IMR-90 (cell line): ENCODE results near the gene COX19. TPM values are rescaled to one million over a fixed set of nuclear protein-coding genes. Genes with fewer than 3 reads are reported as not detected.

Experiments used
- ATAC-seq: fragments of 200-7000 bp; cut with Tn5 transposase; 2 replicates; pipeline ENCODE4 v1.9.1; 2020; ENCODE audit warnings: low read depth, mild to moderate bottlenecking, moderate library complexity
- BruUV-seq: library from RNA; stranded (reverse); fragments of 400-500 nt; replicated peaks from 2 replicates; lab custom pipeline; 2021; lab: Mats Ljungman, UMichigan
- CTCF ChIA-PET: fragments of 300-600 bp; formaldehyde crosslinking; extraction: SDS; loops from one replicate; lab custom pipeline; 2021; ENCODE audit warnings: antibody characterized with exemption; lab: Yijun Ruan, JAX
- POLR2A ChIA-PET: fragments of 300-600 bp; sonication (Branson Sonifier 250); formaldehyde crosslinking; loops from one replicate; lab custom pipeline; 2022; ENCODE audit warnings: antibody characterized with exemption; ENCODE audit not compliant: unreplicated experiment; lab: Charles Lee
- DNase-seq: peaks from one replicate; pipeline ENCODE4 v3.0.0; 2013
- H2AFZ ChIP-seq: replicated peaks from 2 replicates; pipeline ENCODE3; 2013; ENCODE audit warnings: low read length, mild to moderate bottlenecking; ENCODE audit not compliant: poor library complexity
- H2AK5ac ChIP-seq: 2 replicates; pipeline ENCODE4 v1.6.1; 2013; ENCODE audit warnings: low read depth, low read length, inconsistent platforms
- H2AK9ac ChIP-seq: replicated peaks from 2 replicates; pipeline ENCODE3; 2013; ENCODE audit warnings: mild to moderate bottlenecking, low read depth, low read length, moderate library complexity; ENCODE audit not compliant: poor library complexity
- H2BK120ac ChIP-seq: 2 replicates; pipeline ENCODE4 v1.6.1; 2013; ENCODE audit warnings: low read depth, low read length, inconsistent platforms
- H2BK15ac ChIP-seq: 3 replicates; pipeline ENCODE4 v1.6.1; 2013; ENCODE audit warnings: low read depth, low read length, inconsistent platforms
- H2BK20ac ChIP-seq: 2 replicates; pipeline ENCODE4 v1.6.1; 2013; ENCODE audit warnings: low read depth, mild to moderate bottlenecking, inconsistent platforms, low read length, moderate library complexity
- H2BK5ac ChIP-seq: 2 replicates; pipeline ENCODE4 v1.6.1; 2013; ENCODE audit warnings: mild to moderate bottlenecking, low read depth, low read length, inconsistent platforms; ENCODE audit not compliant: poor library complexity, severe bottlenecking
- H3K14ac ChIP-seq: replicated peaks from 2 replicates; pipeline ENCODE4 v1.6.1; 2013; ENCODE audit warnings: low read depth, low read length, inconsistent platforms
- H3K18ac ChIP-seq: 2 replicates; pipeline ENCODE4 v1.6.1; 2013; ENCODE audit warnings: low read depth, low read length, control low read depth
- H3K23ac ChIP-seq: 2 replicates; pipeline ENCODE4 v1.6.1; 2013; ENCODE audit warnings: low read depth, low read length, inconsistent platforms
- H3K27ac ChIP-seq: 2 replicates; pipeline ENCODE4 v1.5.1; 2013; ENCODE audit warnings: mild to moderate bottlenecking, control low read depth, low read length; ENCODE audit not compliant: insufficient read depth
- H3K27me3 ChIP-seq: 2 replicates; pipeline ENCODE4 v1.6.1; 2013; ENCODE audit warnings: low read length; ENCODE audit not compliant: control insufficient read depth, insufficient read depth
- H3K36me3 ChIP-seq: 2 replicates; pipeline ENCODE4 v1.6.1; 2013; ENCODE audit warnings: low read length, mixed read lengths; ENCODE audit not compliant: control insufficient read depth, insufficient read depth
- H3K4ac ChIP-seq: 2 replicates; pipeline ENCODE4 v1.6.1; 2013; ENCODE audit warnings: low read depth, low read length, inconsistent platforms
- H3K4me1 ChIP-seq: 2 replicates; pipeline ENCODE4 v1.6.1; 2013; ENCODE audit warnings: low read length, mixed read lengths; ENCODE audit not compliant: control insufficient read depth, insufficient read depth
- H3K4me2 ChIP-seq: 2 replicates; pipeline ENCODE4 v1.6.1; 2013; ENCODE audit warnings: low read depth, mild to moderate bottlenecking, control low read depth, low read length, moderate library complexity
- H3K4me3 ChIP-seq: 2 replicates; pipeline ENCODE4 v1.5.1; 2013; ENCODE audit warnings: low read depth, mild to moderate bottlenecking, control low read depth, low read length, moderate library complexity; ENCODE audit not compliant: insufficient read depth
- H3K56ac ChIP-seq: 2 replicates; pipeline ENCODE4 v1.6.1; 2013; ENCODE audit warnings: low read length, inconsistent platforms; ENCODE audit not compliant: insufficient read depth; ENCODE audit errors: extremely low read depth
- H3K79me1 ChIP-seq, 2 experiments: 2 replicates each; pipeline ENCODE4 v1.6.1; 2013; ENCODE audit warnings: low read length in 2 of 2, inconsistent platforms in 1 of 2, low read depth in 1 of 2
- H3K9ac ChIP-seq: 2 replicates; pipeline ENCODE4 v1.6.1; 2013; ENCODE audit warnings: low read depth, low read length, control low read depth
- H3K9me1 ChIP-seq: 2 replicates; pipeline ENCODE4 v1.6.1; 2013; ENCODE audit warnings: low read length, inconsistent platforms; ENCODE audit not compliant: insufficient read depth
- H3K9me3 ChIP-seq: 2 replicates; pipeline ENCODE4 v1.6.1; 2013; ENCODE audit warnings: low read length; ENCODE audit not compliant: control insufficient read depth, insufficient read depth
- H4K20me1 ChIP-seq: 2 replicates; pipeline ENCODE4 v1.6.1; 2013; ENCODE audit warnings: low read length, inconsistent platforms; ENCODE audit not compliant: insufficient read depth
- H4K5ac ChIP-seq: 2 replicates; pipeline ENCODE4 v1.6.1; 2013; ENCODE audit warnings: mild to moderate bottlenecking, low read depth, low read length, control low read depth
- H4K8ac ChIP-seq, 2 experiments: 2 replicates each; pipeline ENCODE4 v1.6.1; 2013; ENCODE audit warnings: low read depth in 2 of 2, low read length in 2 of 2, control low read depth in 1 of 2, inconsistent platforms in 1 of 2
- H4K91ac ChIP-seq: 2 replicates; pipeline ENCODE4 v1.6.1; 2013; ENCODE audit warnings: low read depth, low read length, inconsistent platforms; ENCODE audit not compliant: insufficient read depth
- BHLHE40 ChIP-seq: fragments of 150-350 bp; IDR thresholded peaks from 2 replicates; pipeline ENCODE4 v1.6.1; 2016; ENCODE audit warnings: mild to moderate bottlenecking, low read depth, low read length
- CEBPB ChIP-seq: IDR thresholded peaks from 2 replicates; pipeline ENCODE4 v1.6.1; 2012; ENCODE audit warnings: low read depth, low read length, improper control_type of control experiment
- FOS ChIP-seq: fragments of 150-350 bp; IDR thresholded peaks from 2 replicates; pipeline ENCODE4 v1.6.1; 2016; ENCODE audit warnings: low read depth, low read length
- MAFK ChIP-seq: IDR thresholded peaks from 2 replicates; pipeline ENCODE4 v1.6.1; 2012; ENCODE audit warnings: low read depth, low read length, improper control_type of control experiment
- MAZ ChIP-seq: IDR thresholded peaks from 2 replicates; pipeline ENCODE4 v1.6.1; 2012; ENCODE audit warnings: low read depth, mild to moderate bottlenecking, low read length, improper control_type of control experiment, moderate library complexity, borderline replicate concordance
- POLR2A ChIP-seq: IDR thresholded peaks from 2 replicates; pipeline ENCODE4 v1.6.1; 2012; ENCODE audit warnings: mild to moderate bottlenecking, low read depth, low read length
- RAD21 ChIP-seq: IDR thresholded peaks from 2 replicates; pipeline ENCODE4 v1.6.1; 2012; ENCODE audit warnings: low read length, improper control_type of control experiment
- RCOR1 ChIP-seq: IDR thresholded peaks from 2 replicates; pipeline ENCODE4 v1.6.1; 2012; ENCODE audit warnings: mild to moderate bottlenecking, low read length, improper control_type of control experiment; ENCODE audit not compliant: insufficient replicate concordance
- WGBS, 2 experiments: methylation state at CpG; one replicate each; pipeline versions ENCODE4 v1.1.5 to v1.1.7; 2013; ENCODE audit warnings: missing lambda C conversion rate in 2 of 2; ENCODE audit not compliant: insufficient read length in 1 of 2; ENCODE audit errors: extremely low coverage in 2 of 2; 5-methylcytosine and 5-hydroxymethylcytosine counted together
- dilution Hi-C: fragments of 300-500 bp; cut with HindIII; formaldehyde crosslinking; loops from one replicate; pipeline ENCODE4 v1.14.3; 2018; ENCODE audit warnings: low sequenced_read_pairs; ENCODE audit not compliant: unreplicated experiment
- in situ Hi-C: fragments of 300-500 bp; cut with MboI; formaldehyde crosslinking; loops from 3 replicates; pipeline ENCODE4 v1.14.3; 2019; ENCODE audit warnings: low sequenced_read_pairs, inconsistent platforms, mixed read lengths
- intact Hi-C: fragments of 100-400 bp; cut with micrococcal nuclease; formaldehyde crosslinking; loops from 2 replicates; pipeline ENCODE4 v1.10.0; 2022
- polyA plus RNA-seq, 3 experiments: library from polyadenylated mRNA; depleted of rRNA; stranded (reverse); fragments of >200 nt; gene quantifications; 2 replicates each; pipeline ENCODE4 v1.2.3, GENCODE V29; 2012; ENCODE audit warnings: low replicate concordance in 1 of 3
- total RNA-seq: library from RNA; depleted of rRNA; stranded (reverse); fragments of >200 nt; gene quantifications from 2 replicates; pipeline ENCODE4 v1.2.3, GENCODE V29; 2012

Gene COX19
- total and polyA plus RNA-seq, 2 of the 4 experiments (the other 2 are of a cell fraction): 3.9 to 7.3 TPM

GRCh38 chr7:969403-969802 lies 5.9 kb downstream of the COX19 start:
- H3K27me3 ChIP-seq: no peaks in the 10 kb centered on the region
- H2AK5ac ChIP-seq: no peak overlapping the region
- no peak overlapping the region for H3K9ac ChIP-seq
- WGBS, 2 experiments: 100% methylated on average over 1 of the region's 11 CpGs; no CpG with 5 or more reads in 1 of the 2 experiments
- peaks cover 38% of the 10 kb centered on the region for H3K36me3 ChIP-seq
- no peak overlapping the region for H3K4ac ChIP-seq
- H4K5ac ChIP-seq: no peak overlapping the region
- no peak overlapping the region for H3K23ac ChIP-seq
- peaks cover 4% of the 10 kb centered on the region; the same call in 1 of the 2 replicates for H3K9me1 ChIP-seq
- ChIA-PET CTCF (no interaction called here), POLR2A (no interaction called here)
- H2BK120ac ChIP-seq: no peak overlapping the region
- no peaks in the 10 kb centered on the region; the same call in 1 of the 2 replicates for H3K4me1 ChIP-seq
- H3K79me1 ChIP-seq: peaks cover 23 to 55% of the 10 kb centered on the region in 2 experiments
- H2AFZ ChIP-seq: no peak overlapping the region
- H3K27ac ChIP-seq: no peak overlapping the region
- peaks cover 60% of the 10 kb centered on the region for H4K20me1 ChIP-seq
- no peak overlapping the region for H3K18ac ChIP-seq
- H3K4me3 ChIP-seq: no peak overlapping the region
- H2BK15ac ChIP-seq: no peak overlapping the region
- no peak overlapping the region for H2BK20ac ChIP-seq
- intact Hi-C loops (no loop called here), dilution Hi-C loops (no loop called here), in situ Hi-C loops (no loop called here)
- no peak overlapping the region for H2BK5ac ChIP-seq
- BruUV-seq: no TSS peak
- no peaks in the 10 kb centered on the region for H3K9me3 ChIP-seq
- no peak for ATAC-seq
- DNase-seq: no peak
- H3K56ac ChIP-seq: no peak overlapping the region
- H4K8ac ChIP-seq: no peak overlapping the region
- TF ChIP-seq MAFK: no peak
- TF ChIP-seq BHLHE40: no peak
- TF ChIP-seq FOS: no peak
- no peak for TF ChIP-seq CEBPB
- no peak for TF ChIP-seq RAD21
- no peak for TF ChIP-seq POLR2A
- no peak for TF ChIP-seq MAZ
- no peak for TF ChIP-seq RCOR1
- no peak overlapping the region for H3K4me2 ChIP-seq
- H4K91ac ChIP-seq: no peak overlapping the region
- H2AK9ac ChIP-seq: no peak overlapping the region
- H3K14ac ChIP-seq: no peak overlapping the region
